ENCODE data around the gene COL24A1.

GRCh38 chr1:86054396-86054795, 102.2 kb downstream of the COL24A1 start:
- TF ChIP-seq EZH2 (IDR thresholded peaks at IDR 0.05; ENCODE audit: insufficient read depth, poor library complexity, severe bottlenecking) (no peak), EZH2phosphoT487 (IDR thresholded peaks at IDR 0.05; ENCODE audit: insufficient read depth, low read depth) (no peak)
